Fibroblast of lung (primary cell): ENCODE results near the gene USP32.

Source experiments
- EZH2 ChIP-seq: IDR thresholded peaks from 2 replicates; pipeline ENCODE4 v1.5.1; 2012; ENCODE audit warnings: low read length, control low read depth, mild to moderate bottlenecking; ENCODE audit errors: missing control alignments
- TF ChIP-seq, protein P1 (sequence below), 2 donors: IDR thresholded peaks in 1 of 2; conservative IDR thresholded peaks in 1 of 2; 1 replicate in 1 of 2; 2 replicates in 1 of 2; pipeline ENCODE4 v1.5.1; 2011 to 2012; ENCODE audit warnings: low read length in 2 of 2, control low read depth in 1 of 2, inconsistent platforms in 1 of 2, low read depth in 1 of 2, mild to moderate bottlenecking in 1 of 2

DNA sequence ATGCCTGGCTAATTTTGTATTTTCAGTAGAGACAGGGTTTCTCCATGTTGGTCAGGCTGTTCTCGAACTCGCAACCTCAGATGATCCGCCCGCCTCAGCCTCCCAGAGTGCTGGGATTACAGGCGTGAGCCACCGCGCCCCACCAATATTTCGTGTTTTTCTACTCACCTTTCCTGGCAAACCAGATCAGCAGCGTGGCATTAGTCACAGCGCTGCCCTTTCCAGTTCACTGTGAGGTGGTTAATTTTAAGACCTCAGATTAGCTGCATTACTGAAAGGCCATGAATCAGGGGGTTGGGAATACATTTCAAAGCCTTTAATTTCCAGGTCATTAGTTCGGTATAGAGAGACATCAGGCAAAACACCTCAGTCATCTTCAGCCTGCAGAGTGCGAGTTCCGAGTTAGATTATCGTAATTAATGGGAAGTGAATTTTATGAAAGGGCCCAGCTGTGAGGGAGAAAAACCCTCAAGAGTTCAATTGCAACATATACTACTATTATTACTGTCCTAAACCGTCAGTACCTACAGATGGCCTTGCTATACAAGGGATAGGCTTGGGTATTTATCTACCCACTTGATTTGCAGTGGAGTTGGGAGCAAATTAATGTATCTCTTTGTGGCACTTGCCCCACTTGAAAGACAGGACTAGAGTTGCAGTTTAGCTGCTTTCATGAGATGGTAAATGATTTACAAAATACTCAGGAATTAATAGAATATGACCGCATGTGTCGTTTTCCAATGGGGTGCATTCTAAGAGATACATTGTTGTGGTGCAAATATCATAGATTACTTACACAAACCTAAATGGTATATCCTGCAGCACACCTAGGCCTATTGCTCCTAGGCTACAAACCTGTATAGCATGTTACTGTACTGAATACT, 2.1 kb upstream of the USP32 start:
- TF ChIP-seq EZH2, result no peak
- TF ChIP-seq, protein P1, sequence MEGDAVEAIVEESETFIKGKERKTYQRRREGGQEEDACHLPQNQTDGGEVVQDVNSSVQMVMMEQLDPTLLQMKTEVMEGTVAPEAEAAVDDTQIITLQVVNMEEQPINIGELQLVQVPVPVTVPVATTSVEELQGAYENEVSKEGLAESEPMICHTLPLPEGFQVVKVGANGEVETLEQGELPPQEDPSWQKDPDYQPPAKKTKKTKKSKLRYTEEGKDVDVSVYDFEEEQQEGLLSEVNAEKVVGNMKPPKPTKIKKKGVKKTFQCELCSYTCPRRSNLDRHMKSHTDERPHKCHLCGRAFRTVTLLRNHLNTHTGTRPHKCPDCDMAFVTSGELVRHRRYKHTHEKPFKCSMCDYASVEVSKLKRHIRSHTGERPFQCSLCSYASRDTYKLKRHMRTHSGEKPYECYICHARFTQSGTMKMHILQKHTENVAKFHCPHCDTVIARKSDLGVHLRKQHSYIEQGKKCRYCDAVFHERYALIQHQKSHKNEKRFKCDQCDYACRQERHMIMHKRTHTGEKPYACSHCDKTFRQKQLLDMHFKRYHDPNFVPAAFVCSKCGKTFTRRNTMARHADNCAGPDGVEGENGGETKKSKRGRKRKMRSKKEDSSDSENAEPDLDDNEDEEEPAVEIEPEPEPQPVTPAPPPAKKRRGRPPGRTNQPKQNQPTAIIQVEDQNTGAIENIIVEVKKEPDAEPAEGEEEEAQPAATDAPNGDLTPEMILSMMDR (conservative IDR thresholded peaks at IDR 0.05 in 1 of 2, IDR thresholded peaks at IDR 0.05 in 1 of 2; ENCODE audit: low read depth in 1 of 2, low read length in 2 of 2), result no peak
